Measurements from ENCODE around the gene HOXD8. TPM values are rescaled to one million over a fixed set of nuclear protein-coding genes. Genes with fewer than 3 reads are reported as not detected.

HOXD8 gene
- total and polyA plus RNA-seq, 2 of the 8 experiments (the other 6 are each of a cell fraction or from before 2014, with no cell fraction given): not detected

GRCh38 chr2:176134035-176134434, 4.5 kb downstream of the HOXD8 start:
- 14% methylated on average over 4 of the region's 4 CpGs; no CpG with 5 or more reads in 1 of the 2 experiments for WGBS, 2 experiments (ENCODE audit: extremely low coverage in 1 of 2, insufficient coverage in 1 of 2, insufficient read length in 1 of 2, insufficient replicate concordance in 2 of 2, low coverage in 1 of 2, low lambda C conversion rate in 2 of 2, missing lambda C conversion rate in 1 of 2)
- Histone ChIP-seq H3K9me3 (ENCODE audit: insufficient read depth in 2 of 2, low read depth in 1 of 2, low read length in 1 of 2) (no peaks in the 10 kb centered on the region), H3K14ac (ENCODE audit: insufficient read length) (no peak overlapping the region), H4K5ac (ENCODE audit: insufficient read length, low read depth, low read length) (no peak overlapping the region), H2BK5ac (ENCODE audit: low read depth, low read length) (no peak overlapping the region), H2BK15ac (ENCODE audit: low read length) (no peak overlapping the region), H2BK20ac (ENCODE audit: low read length) (no peak overlapping the region), H3K23me2 (ENCODE audit: low read depth, low read length) (peaks cover 3% of the 10 kb centered on the region; the same call in 1 of the 2 replicates), H4K8ac (ENCODE audit: extremely low read depth, insufficient read depth, low read length) (no peak overlapping the region), H3K56ac (replicated peaks; ENCODE audit: insufficient read length, low read depth, low read length) (no peak overlapping the region), H3K9ac (replicated peaks in 1 of 4; ENCODE audit: extremely low read depth in 1 of 4, low read depth in 3 of 4, low read length in 3 of 4) (no peak overlapping the region), H3K4ac (replicated peaks; ENCODE audit: insufficient read length, low read depth, low read length) (no peak overlapping the region), H3K36me3 (ENCODE audit: control insufficient read depth in 2 of 4, insufficient read depth in 4 of 4, low read length in 3 of 4) (peaks cover 0 to 19% (median 0%) of the 10 kb centered on the region in 4 experiments; a peak in 1 of 8 replicates), H3K79me1 (ENCODE audit: low read depth, low read length) (no peaks in the 10 kb centered on the region), H3K4me3 (ENCODE audit: extremely low read depth in 1 of 4, insufficient read depth in 2 of 4, low read depth in 3 of 4, low read length in 4 of 4) (no peak overlapping the region), H3K18ac (ENCODE audit: extremely low read depth, low read length) (no peak overlapping the region), H3K27me3 (replicated peaks in 1 of 4; ENCODE audit: control insufficient read depth in 3 of 4, extremely low read depth in 1 of 4, insufficient read depth in 3 of 4, low read length in 3 of 4) (peaks cover 93 to 100% (median 98%) of the 10 kb centered on the region in 4 experiments), H3K27ac (ENCODE audit: low read depth, low read length) (no peak overlapping the region), H4K20me1 (replicated peaks in 1 of 2; ENCODE audit: control insufficient read depth in 1 of 2, insufficient read depth in 2 of 2, low read length in 2 of 2) (peaks cover 6 to 30% of the 10 kb centered on the region in 2 experiments), H3K23ac (ENCODE audit: insufficient read length) (no peak overlapping the region), H4K91ac (replicated peaks; ENCODE audit: insufficient read length, low read length) (no peak overlapping the region), H2BK12ac (ENCODE audit: low read depth, low read length) (no peak overlapping the region), H3K4me2 (ENCODE audit: insufficient read depth in 1 of 2, low read depth in 2 of 2, low read length in 2 of 2) (no peak overlapping the region; a peak in 1 of 4 replicates), H2AK5ac (ENCODE audit: low read depth, low read length) (no peak overlapping the region), H2AFZ (ENCODE audit: low read length) (no peak overlapping the region), H2BK120ac (replicated peaks; ENCODE audit: low read depth, low read length) (no peak overlapping the region), H3K4me1 (replicated peaks in 1 of 4; ENCODE audit: control insufficient read depth in 3 of 4, insufficient read depth in 4 of 4, low read length in 3 of 4) (peaks cover 0 to 12% (median 3%) of the 10 kb centered on the region in 4 experiments; a peak in 5 of 7 replicates), H3K79me2 (ENCODE audit: control insufficient read depth in 1 of 2, insufficient read depth in 2 of 2, low read length in 2 of 2) (no peaks in the 10 kb centered on the region)
- POLR2A ChIA-PET (ENCODE audit: partially characterized antibody): no interaction called here
- no peak for FAIRE-seq
- CTCF ChIA-PET (ENCODE audit: partially characterized antibody): interaction anchor here (0.7 to 4.5 kb wide), 9 partner anchors 13 to 518 kb away, joined by 3 to 24 read pairs (median 4); partner anchors contain the start of gene MTX2
- DNase-seq (ENCODE audit: low read depth in 1 of 2, low spot score in 2 of 2): peak in 1 of 2 experiments; percentile 39
- TF ChIP-seq POU5F1 (IDR thresholded peaks at IDR 0.05; ENCODE audit: low read depth, low read length) (no peak), EP300 (IDR thresholded peaks at IDR 0.05; ENCODE audit: borderline replicate concordance in 1 of 2, low read depth in 2 of 2, low read length in 2 of 2) (no peak), BACH1 (IDR thresholded peaks at IDR 0.05; ENCODE audit: low read length) (no peak), SRF (IDR thresholded peaks at IDR 0.05; ENCODE audit: low read depth, low read length) (no peak), EZH2 (IDR thresholded peaks at IDR 0.05; ENCODE audit: low read depth, low read length, severe bottlenecking) (no peak), NRF1 (IDR thresholded peaks at IDR 0.05; ENCODE audit: low read depth, low read length) (no peak), ASH2L (IDR thresholded peaks at IDR 0.05; ENCODE audit: low read length) (no peak), KDM5A (IDR thresholded peaks at IDR 0.05; ENCODE audit: low read length) (no peak), SAP30 (IDR thresholded peaks at IDR 0.05; ENCODE audit: insufficient read depth, insufficient replicate concordance, low read length) (no peak), EGR1 (IDR thresholded peaks at IDR 0.05; ENCODE audit: borderline replicate concordance, low read depth, low read length) (no peak), ATF2 (IDR thresholded peaks at IDR 0.05; ENCODE audit: low read length) (no peak), TAF7 (optimal IDR thresholded peaks at IDR 0.05; ENCODE audit: borderline replicate concordance, low read depth, low read length) (no peak)
